Measurements from ENCODE around the gene NSUN6. TPM values are rescaled to one million over a fixed set of nuclear protein-coding genes. Genes with fewer than 3 reads are reported as not detected.
"Not testable (repeated sequence)": the region's sequence is repeated elsewhere in the genome, so short reads cannot be mapped to it uniquely, and the experiment has no call there.

Gene NSUN6
- total RNA-seq, 2 experiments from 2014 or later = 23.2 to 27.2 TPM

- DNase-seq (ENCODE audit: low spot score); H2AFZ ChIP-seq (ENCODE audit: low read length); CTCF ChIA-PET (ENCODE audit: unreplicated experiment); H3K79me2 ChIP-seq (ENCODE audit: insufficient read depth, low read depth, low read length); H3K4me1 ChIP-seq (ENCODE audit: insufficient read depth, low read length, poor library complexity, severe bottlenecking); H3K9me3 ChIP-seq (ENCODE audit: low read length); H3K27ac ChIP-seq (ENCODE audit: low read depth, low read length, poor library complexity, severe bottlenecking); H3K4me2 ChIP-seq (ENCODE audit: low read length); BruUV-seq (replicated peaks); H3K9me2 ChIP-seq (ENCODE audit: insufficient read depth, low read length); intact Hi-C loops (cut with micrococcal nuclease; ENCODE audit: unreplicated experiment); H4K20me1 ChIP-seq (ENCODE audit: insufficient read depth, low read length); H3K4me3 ChIP-seq (ENCODE audit: low read depth, low read length, poor library complexity, severe bottlenecking): not testable (repeated sequence)
- H3K36me3 ChIP-seq (ENCODE audit: insufficient read depth, low read length) = peaks cover 36% of the 10 kb centered on the region
- POLR2A ChIA-PET = interaction anchor here (1.3 to 1.5 kb wide), 3 partner anchors 11 to 13 kb away, joined by 3 to 7 read pairs (median 4); no protein-coding TSS in a partner anchor
Observed at GRCh38 chr10:18637400-18637799, 14.0 kb downstream of the NSUN6 start.

DNA sequence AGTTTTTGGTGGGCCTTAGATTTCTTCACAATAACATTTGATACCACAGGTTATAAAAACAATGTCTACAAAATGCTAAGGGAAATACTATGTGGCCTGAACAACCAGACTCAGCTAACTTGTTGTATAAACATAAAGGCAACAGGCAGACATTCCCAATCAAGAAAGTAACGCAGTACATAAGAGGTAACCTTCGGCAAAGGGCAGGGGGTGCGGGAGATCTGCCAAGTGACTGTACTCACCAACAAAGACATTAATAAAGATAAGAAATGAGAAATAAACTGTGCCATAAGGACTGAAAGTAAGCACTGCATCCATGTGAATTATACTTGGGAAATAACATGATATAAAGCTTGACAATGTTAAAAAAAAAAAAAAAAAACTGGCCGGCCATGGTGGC is 15.4 kb downstream of the NSUN6 start:
- no TSS peak for BruUV-seq (replicated peaks)
- H3K79me2 ChIP-seq (ENCODE audit: insufficient read depth, low read depth, low read length) = no peaks in the 10 kb centered on the region
- peaks cover 24% of the 10 kb centered on the region for H3K36me3 ChIP-seq (ENCODE audit: insufficient read depth, low read length)
- DNase-seq (ENCODE audit: low spot score) = no peak
- no peaks in the 10 kb centered on the region for H4K20me1 ChIP-seq (ENCODE audit: insufficient read depth, low read length)
- H3K9me2 ChIP-seq (ENCODE audit: insufficient read depth, low read length) = no peaks in the 10 kb centered on the region
- H3K4me2 ChIP-seq (ENCODE audit: low read length) = no peak overlapping the region
- TF ChIP-seq EZH2phosphoT487 (IDR thresholded peaks at IDR 0.05; ENCODE audit: borderline replicate concordance, low read depth, low read length) (no peak), CTCF (conservative IDR thresholded peaks at IDR 0.05; ENCODE audit: low read length) (no peak)
- no peaks in the 10 kb centered on the region for H3K4me1 ChIP-seq (ENCODE audit: insufficient read depth, low read length, poor library complexity, severe bottlenecking)
- POLR2A ChIA-PET = interaction anchor here (0.7 to 1.5 kb wide), 5 partner anchors 13 to 1118 kb away, joined by 3 to 5 read pairs (median 4); no protein-coding TSS in a partner anchor
- H3K27ac ChIP-seq (ENCODE audit: low read depth, low read length, poor library complexity, severe bottlenecking) = no peak overlapping the region
- intact Hi-C loops (cut with micrococcal nuclease; ENCODE audit: unreplicated experiment) = no loop called here
- CTCF ChIA-PET (ENCODE audit: unreplicated experiment) = no interaction called here
- no peak overlapping the region for H3K4me3 ChIP-seq (ENCODE audit: low read depth, low read length, poor library complexity, severe bottlenecking)
- H2AFZ ChIP-seq (ENCODE audit: low read length) = no peak overlapping the region
- H3K9me3 ChIP-seq (ENCODE audit: low read length) = no peaks in the 10 kb centered on the region

DNA sequence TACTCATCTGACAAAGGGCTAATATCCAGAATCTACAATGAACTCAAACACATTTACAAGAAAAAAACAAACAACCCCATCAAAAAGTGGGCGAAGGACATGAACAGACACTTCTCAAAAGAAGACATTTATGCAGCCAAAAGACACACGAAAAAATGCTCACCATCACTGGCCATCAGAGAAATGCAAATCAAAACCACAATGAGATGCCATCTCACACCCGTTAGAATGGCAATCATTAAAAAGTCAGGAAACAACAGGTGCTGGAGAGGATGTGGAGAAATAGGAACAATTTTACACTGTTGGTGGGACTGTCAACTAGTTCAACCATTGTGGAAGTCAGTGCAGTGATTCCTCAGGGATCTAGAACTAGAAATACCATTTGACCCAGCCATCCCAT is 18.9 kb downstream of the NSUN6 start:
- H3K4me1 ChIP-seq (ENCODE audit: insufficient read depth, low read length, poor library complexity, severe bottlenecking); H3K4me3 ChIP-seq (ENCODE audit: low read depth, low read length, poor library complexity, severe bottlenecking); H3K79me2 ChIP-seq (ENCODE audit: insufficient read depth, low read depth, low read length); CTCF ChIA-PET (ENCODE audit: unreplicated experiment); POLR2A ChIA-PET; H4K20me1 ChIP-seq (ENCODE audit: insufficient read depth, low read length); H3K4me2 ChIP-seq (ENCODE audit: low read length); intact Hi-C loops (cut with micrococcal nuclease; ENCODE audit: unreplicated experiment); H2AFZ ChIP-seq (ENCODE audit: low read length); H3K27ac ChIP-seq (ENCODE audit: low read depth, low read length, poor library complexity, severe bottlenecking); H3K9me3 ChIP-seq (ENCODE audit: low read length); BruUV-seq (replicated peaks); DNase-seq (ENCODE audit: low spot score); H3K36me3 ChIP-seq (ENCODE audit: insufficient read depth, low read length); H3K9me2 ChIP-seq (ENCODE audit: insufficient read depth, low read length): not testable (repeated sequence)

DNA sequence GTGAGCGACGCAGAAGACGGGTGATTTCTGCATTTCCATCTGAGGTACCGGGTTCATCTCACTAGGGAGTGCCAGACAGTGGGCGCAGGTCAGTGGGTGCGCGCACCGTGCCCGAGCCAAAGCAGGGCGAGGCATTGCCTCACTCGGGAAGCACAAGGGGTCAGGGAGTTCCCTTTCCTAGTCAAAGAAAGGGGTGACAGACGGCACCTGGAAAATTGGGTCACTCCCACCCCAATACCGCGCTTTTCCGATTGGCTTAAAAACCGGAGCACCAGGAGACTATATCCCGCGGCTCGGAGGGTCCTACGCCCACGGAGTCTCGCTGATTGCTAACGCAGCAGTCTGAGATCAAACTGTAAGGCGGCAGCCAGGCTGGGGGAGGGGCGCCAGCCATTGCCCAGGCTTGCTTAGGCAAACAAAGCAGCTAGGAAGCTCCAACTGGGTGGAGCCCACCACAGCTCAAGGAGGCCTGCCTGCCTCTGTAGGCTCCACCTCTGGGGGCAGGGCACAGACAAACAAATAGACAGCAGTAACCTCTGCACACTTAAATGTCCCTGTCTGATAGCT is 23.9 kb downstream of the NSUN6 start:
- H3K9me3 ChIP-seq (ENCODE audit: low read length); H3K79me2 ChIP-seq (ENCODE audit: insufficient read depth, low read depth, low read length); H3K27ac ChIP-seq (ENCODE audit: low read depth, low read length, poor library complexity, severe bottlenecking); H3K9me2 ChIP-seq (ENCODE audit: insufficient read depth, low read length); H3K4me1 ChIP-seq (ENCODE audit: insufficient read depth, low read length, poor library complexity, severe bottlenecking); CTCF ChIA-PET (ENCODE audit: unreplicated experiment); intact Hi-C loops (cut with micrococcal nuclease; ENCODE audit: unreplicated experiment); H4K20me1 ChIP-seq (ENCODE audit: insufficient read depth, low read length); H2AFZ ChIP-seq (ENCODE audit: low read length); BruUV-seq (replicated peaks): not testable (repeated sequence)
- Histone ChIP-seq H3K4me3 (ENCODE audit: low read depth, low read length, poor library complexity, severe bottlenecking) (peak overlapping the region; percentile 44), H3K4me2 (ENCODE audit: low read length) (peak overlapping the region; percentile 55), H3K36me3 (ENCODE audit: insufficient read depth, low read length) (peaks cover 13% of the 10 kb centered on the region)
- DNase-seq (ENCODE audit: low spot score) = peak; percentile 40
- POLR2A ChIA-PET = interaction anchor here (0.9 kb wide), 1 partner anchor 37 kb away, joined by 3 read pairs; no protein-coding TSS in a partner anchor

All from OCI-LY7 (cell line).